PC-9 (cell line): Measurements from ENCODE around the gene BPI. TPM values are rescaled to one million over a fixed set of nuclear protein-coding genes. Genes with fewer than 3 reads are reported as not detected.

ENCODE experiments used
- BruUV-seq: library from RNA; stranded (reverse); fragments of 400-500 nt; replicated peaks from 2 replicates; lab custom pipeline; 2021; lab: Mats Ljungman, UMichigan
- CTCF ChIA-PET: fragments of 300-600 bp; sonication (Branson Sonifier 250); formaldehyde crosslinking; loops from one replicate; lab custom pipeline; 2022; ENCODE audit warnings: antibody characterized with exemption; lab: Charles Lee
- POLR2A ChIA-PET: fragments of 300-600 bp; sonication (Branson Sonifier 250); formaldehyde crosslinking; loops from one replicate; lab custom pipeline; 2022; ENCODE audit warnings: antibody characterized with exemption; ENCODE audit not compliant: unreplicated experiment; lab: Charles Lee
- DNase-seq, 2 experiments: peaks; one replicate each; pipeline versions ENCODE4 v3.0.0 to v3.0.0-alpha.2; 2015 to 2022; ENCODE audit warnings: mixed read lengths in 1 of 2
- H2AFZ ChIP-seq: fragments of 200-600 bp; sonication (generic); 2 replicates; pipeline ENCODE4 v1.8.1; 2017; ENCODE audit warnings: antibody characterized with exemption
- H3F3A ChIP-seq: fragments of 200-600 bp; sonication (generic); 2 replicates; pipeline ENCODE4 v1.8.1; 2017; ENCODE audit warnings: antibody characterized with exemption, mild to moderate bottlenecking, low read depth; ENCODE audit not compliant: insufficient read depth
- H3K27ac ChIP-seq: fragments of 200-600 bp; sonication (generic); 2 replicates; pipeline ENCODE4 v1.6.1; 2016; ENCODE audit warnings: mixed run types
- H3K27me3 ChIP-seq: fragments of 200-600 bp; sonication (generic); 2 replicates; pipeline ENCODE4 v1.6.1; 2016; ENCODE audit warnings: low read depth, mixed run types; ENCODE audit not compliant: insufficient read depth
- H3K36me3 ChIP-seq: fragments of 200-600 bp; sonication (generic); 2 replicates; pipeline ENCODE4 v1.6.1; 2016; ENCODE audit warnings: low read depth, mixed run types
- H3K4me1 ChIP-seq: fragments of 200-600 bp; sonication (generic); replicated peaks from 2 replicates; pipeline ENCODE4 v1.6.1; 2016; ENCODE audit warnings: mixed run types; ENCODE audit not compliant: insufficient read depth
- H3K4me2 ChIP-seq: fragments of 200-600 bp; sonication (generic); 2 replicates; pipeline ENCODE4 v1.6.1; 2017; ENCODE audit warnings: mixed run types
- H3K4me3 ChIP-seq: fragments of 200-600 bp; sonication (generic); 2 replicates; pipeline ENCODE4 v1.6.1; 2016; ENCODE audit warnings: mixed run types
- H3K79me2 ChIP-seq: fragments of 200-600 bp; sonication (generic); 2 replicates; pipeline ENCODE4 v1.6.1; 2017; ENCODE audit warnings: low read depth, mixed run types
- H3K9me2 ChIP-seq: fragments of 200-600 bp; sonication (generic); 2 replicates; pipeline ENCODE4 v1.8.1; 2017; ENCODE audit warnings: mild to moderate bottlenecking; ENCODE audit not compliant: insufficient read depth
- H3K9me3 ChIP-seq: fragments of 200-600 bp; sonication (generic); 2 replicates; pipeline ENCODE4 v1.8.1; 2016; ENCODE audit warnings: low read depth; ENCODE audit not compliant: insufficient read depth
- H4K20me1 ChIP-seq: fragments of 200-600 bp; sonication (generic); 2 replicates; pipeline ENCODE4 v1.8.1; 2017; ENCODE audit not compliant: insufficient read depth
- EZH2 ChIP-seq: fragments of 200-600 bp; sonication (generic); IDR thresholded peaks from 2 replicates; pipeline ENCODE4 v1.8.0; 2017; ENCODE audit warnings: antibody characterized with exemption, low read depth
- intact Hi-C: fragments of 100-400 bp; cut with micrococcal nuclease; formaldehyde crosslinking; loops from one replicate; pipeline ENCODE4 v1.10.0; 2022; ENCODE audit not compliant: unreplicated experiment
- total RNA-seq: library from RNA; stranded (reverse); gene quantifications from 2 replicates; pipeline ENCODE4 v1.2.3, GENCODE V29; 2021
- TF ChIP-seq, protein P1 (sequence below): fragments of 200-600 bp; sonication (generic); conservative IDR thresholded peaks from 2 replicates; pipeline ENCODE4 v1.6.1; 2017; ENCODE audit warnings: mixed run types, antibody characterized with exemption, mild to moderate bottlenecking, moderate library complexity

BPI gene
- total RNA-seq, 1 experiment from 2014 or later, result not detected

DNA sequence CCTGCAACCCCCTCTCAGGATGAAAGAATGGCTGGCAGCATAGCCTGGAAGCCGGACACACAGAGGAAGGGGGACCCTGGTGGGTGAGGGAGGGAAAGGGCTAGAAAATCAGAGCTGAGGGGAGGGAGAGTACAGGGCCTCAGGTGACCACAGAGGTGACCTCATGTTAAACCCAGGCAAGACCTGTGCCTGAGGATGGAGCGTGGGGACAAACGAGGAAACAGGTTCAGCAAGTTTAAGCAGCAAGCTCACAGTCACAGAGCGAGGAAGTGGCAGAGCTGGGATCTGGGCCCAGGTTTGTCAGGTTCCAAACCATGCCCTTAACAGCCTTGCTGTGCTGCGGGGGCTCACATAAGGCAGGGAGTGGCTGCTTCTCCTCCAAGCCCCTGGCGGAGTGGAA, 4.0 kb upstream of the BPI start:
- Histone ChIP-seq H3K27me3 (0 out of 2 replicates have a peak, but pooled peaks cover 4% of the 10 kb centered on the region), H4K20me1 (no peaks in the 10 kb centered on the region), H3K4me1 (peaks cover 14% of the 10 kb centered on the region), H3K4me2 (peak overlapping the region; percentile 30), H3K36me3 (no peaks in the 10 kb centered on the region), H2AFZ (peak overlapping the region; percentile 23; the same call in 1 of the 2 replicates), H3K79me2 (no peaks in the 10 kb centered on the region), H3K9me3 (no peaks in the 10 kb centered on the region), H3K27ac (peak overlapping the region; percentile 35; the same call in 1 of the 2 replicates), H3K9me2 (no peaks in the 10 kb centered on the region), H3F3A (0 out of 2 replicates have a peak, but pooled peaks cover 4% of the 10 kb centered on the region), H3K4me3 (no peak overlapping the region)
- peak; percentile 72 to 86 for DNase-seq
- intact Hi-C loops, result no loop called here
- POLR2A ChIA-PET, result interaction anchor here (0.5 to 0.6 kb wide), 2 partner anchors 10 to 251 kb away, joined by 7 to 8 read pairs; no protein-coding TSS in a partner anchor
- no TSS peak for BruUV-seq
- CTCF ChIA-PET, result interaction anchor here (0.6 to 0.9 kb wide), 4 partner anchors 38 to 242 kb away, joined by 3 to 4 read pairs (median 4); no protein-coding TSS in a partner anchor
- TF ChIP-seq, protein P1, sequence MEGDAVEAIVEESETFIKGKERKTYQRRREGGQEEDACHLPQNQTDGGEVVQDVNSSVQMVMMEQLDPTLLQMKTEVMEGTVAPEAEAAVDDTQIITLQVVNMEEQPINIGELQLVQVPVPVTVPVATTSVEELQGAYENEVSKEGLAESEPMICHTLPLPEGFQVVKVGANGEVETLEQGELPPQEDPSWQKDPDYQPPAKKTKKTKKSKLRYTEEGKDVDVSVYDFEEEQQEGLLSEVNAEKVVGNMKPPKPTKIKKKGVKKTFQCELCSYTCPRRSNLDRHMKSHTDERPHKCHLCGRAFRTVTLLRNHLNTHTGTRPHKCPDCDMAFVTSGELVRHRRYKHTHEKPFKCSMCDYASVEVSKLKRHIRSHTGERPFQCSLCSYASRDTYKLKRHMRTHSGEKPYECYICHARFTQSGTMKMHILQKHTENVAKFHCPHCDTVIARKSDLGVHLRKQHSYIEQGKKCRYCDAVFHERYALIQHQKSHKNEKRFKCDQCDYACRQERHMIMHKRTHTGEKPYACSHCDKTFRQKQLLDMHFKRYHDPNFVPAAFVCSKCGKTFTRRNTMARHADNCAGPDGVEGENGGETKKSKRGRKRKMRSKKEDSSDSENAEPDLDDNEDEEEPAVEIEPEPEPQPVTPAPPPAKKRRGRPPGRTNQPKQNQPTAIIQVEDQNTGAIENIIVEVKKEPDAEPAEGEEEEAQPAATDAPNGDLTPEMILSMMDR, result no peak
- TF ChIP-seq EZH2, result no peak

DNA sequence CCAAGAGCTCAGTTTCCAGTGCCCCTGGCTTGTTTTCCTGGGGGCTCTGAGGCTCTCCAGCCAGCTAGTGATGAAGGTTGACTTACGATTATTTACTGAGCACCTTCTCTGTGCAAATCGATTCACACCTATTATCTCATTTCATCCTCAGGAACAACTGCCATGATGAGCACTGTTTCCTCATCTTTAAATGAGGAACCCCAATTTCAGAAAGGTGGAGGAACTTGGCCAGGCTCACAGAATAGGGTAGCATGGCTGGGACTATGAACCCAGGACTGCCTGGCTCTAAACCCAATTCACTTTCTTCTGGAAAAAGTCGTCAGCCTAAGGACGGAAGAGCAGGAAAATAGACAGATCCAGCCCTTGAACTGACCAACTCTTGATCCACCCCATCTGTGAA, 3.5 kb upstream of the BPI start:
- Histone ChIP-seq H4K20me1 (no peaks in the 10 kb centered on the region), H3K4me1 (peaks cover 14% of the 10 kb centered on the region), H2AFZ (peak overlapping the region; percentile 23; the same call in 1 of the 2 replicates), H3K27ac (peak overlapping the region; percentile 35; the same call in 1 of the 2 replicates), H3K27me3 (0 out of 2 replicates have a peak, but pooled peaks cover 4% of the 10 kb centered on the region), H3K79me2 (no peaks in the 10 kb centered on the region), H3K4me2 (peak overlapping the region; percentile 30), H3F3A (0 out of 2 replicates have a peak, but pooled peaks cover 4% of the 10 kb centered on the region), H3K9me2 (no peaks in the 10 kb centered on the region), H3K4me3 (no peak overlapping the region), H3K36me3 (no peaks in the 10 kb centered on the region), H3K9me3 (no peaks in the 10 kb centered on the region)
- TF ChIP-seq EZH2, result no peak
- TF ChIP-seq, protein P1, result no peak
- CTCF ChIA-PET, result interaction anchor here (0.5 to 0.9 kb wide), 5 partner anchors 37 to 638 kb away, joined by 3 to 4 read pairs (median 3); no protein-coding TSS in a partner anchor
- POLR2A ChIA-PET, result interaction anchor here (0.5 kb wide), 1 partner anchor 251 kb away, joined by 7 read pairs; no protein-coding TSS in a partner anchor
- intact Hi-C loops, result no loop called here
- no peak for DNase-seq
- no TSS peak for BruUV-seq

DNA sequence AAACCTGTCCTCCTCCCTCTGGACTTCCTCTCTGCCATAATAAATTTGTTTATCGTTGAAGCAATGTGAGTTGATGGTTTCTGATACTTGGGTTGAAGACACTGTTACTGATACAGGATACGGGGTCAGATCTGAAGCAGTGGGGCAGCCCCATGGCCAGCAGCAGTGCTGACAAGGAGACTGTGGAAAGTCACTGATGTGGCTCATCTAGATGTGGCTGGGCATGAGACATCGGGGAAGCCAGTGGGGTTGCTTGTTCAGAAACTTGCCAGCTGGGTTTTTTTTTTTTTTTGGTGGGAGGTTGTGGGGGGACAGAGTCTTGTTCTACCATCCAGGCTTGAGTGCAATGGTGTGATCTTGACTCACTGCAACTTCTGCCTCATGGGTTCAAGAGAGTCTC, 2.6 kb upstream of the BPI start:
- ChIA-PET POLR2A (no interaction called here), CTCF (no interaction called here)
- no peak for DNase-seq
- H3K27ac ChIP-seq, result no peak overlapping the region
- no peak overlapping the region for H3K4me2 ChIP-seq
- H3K36me3 ChIP-seq, result no peaks in the 10 kb centered on the region
- H3K4me3 ChIP-seq, result no peak overlapping the region
- H3F3A ChIP-seq, result 0 out of 2 replicates have a peak, but pooled peaks cover 4% of the 10 kb centered on the region
- H3K79me2 ChIP-seq, result no peaks in the 10 kb centered on the region
- no peaks in the 10 kb centered on the region for H3K9me3 ChIP-seq
- H3K4me1 ChIP-seq, result peaks cover 14% of the 10 kb centered on the region
- H4K20me1 ChIP-seq, result no peaks in the 10 kb centered on the region
- H3K27me3 ChIP-seq, result 0 out of 2 replicates have a peak, but pooled peaks cover 4% of the 10 kb centered on the region
- TF ChIP-seq EZH2, result no peak
- TF ChIP-seq, protein P1, result no peak
- BruUV-seq, result no TSS peak
- no peak overlapping the region for H2AFZ ChIP-seq
- intact Hi-C loops, result no loop called here
- H3K9me2 ChIP-seq, result no peaks in the 10 kb centered on the region
